Fibroblast of the conjunctiva (primary cell): ENCODE results near the gene OR8B3.

ENCODE experiments used
- DNase-seq: peaks from one replicate; pipeline ENCODE4 v3.0.0-alpha.2; 2010; ENCODE audit warnings: low read depth

Gene OR8B3

DNA sequence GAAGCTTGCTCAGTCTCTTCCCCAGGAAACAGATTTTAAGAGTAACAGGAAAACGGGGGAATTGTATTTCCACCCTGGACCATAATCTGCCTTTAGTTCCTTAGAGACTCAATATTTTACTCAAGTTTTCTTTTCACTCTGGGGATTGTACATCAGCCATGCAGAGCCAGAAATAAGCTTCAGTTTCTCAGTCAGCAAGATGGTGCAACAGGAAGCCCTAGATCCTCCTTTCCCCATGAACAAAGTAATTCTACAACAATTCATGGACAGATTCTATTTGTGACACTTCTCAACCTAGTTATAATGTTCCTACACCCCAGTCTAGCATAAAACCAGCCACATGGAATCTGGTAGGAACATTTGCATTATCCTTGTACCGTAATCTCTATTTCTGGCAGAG lies 39.3 kb downstream of the OR8B3 start:
- no peak for DNase-seq

GRCh38 chr11:124346311-124346955 lies 52.4 kb downstream of the OR8B3 start:
- DNase-seq = no peak
